GM12872 (cell line): ENCODE measurements around the gene ORAI2.

Experiments used
- CTCF ChIP-seq: IDR thresholded peaks from 3 replicates; pipeline ENCODE4 v1.5.1; 2011; ENCODE audit warnings: low read depth, mild to moderate bottlenecking, low read length, moderate library complexity; ENCODE audit not compliant: insufficient read depth

The ORAI2 gene

DNA sequence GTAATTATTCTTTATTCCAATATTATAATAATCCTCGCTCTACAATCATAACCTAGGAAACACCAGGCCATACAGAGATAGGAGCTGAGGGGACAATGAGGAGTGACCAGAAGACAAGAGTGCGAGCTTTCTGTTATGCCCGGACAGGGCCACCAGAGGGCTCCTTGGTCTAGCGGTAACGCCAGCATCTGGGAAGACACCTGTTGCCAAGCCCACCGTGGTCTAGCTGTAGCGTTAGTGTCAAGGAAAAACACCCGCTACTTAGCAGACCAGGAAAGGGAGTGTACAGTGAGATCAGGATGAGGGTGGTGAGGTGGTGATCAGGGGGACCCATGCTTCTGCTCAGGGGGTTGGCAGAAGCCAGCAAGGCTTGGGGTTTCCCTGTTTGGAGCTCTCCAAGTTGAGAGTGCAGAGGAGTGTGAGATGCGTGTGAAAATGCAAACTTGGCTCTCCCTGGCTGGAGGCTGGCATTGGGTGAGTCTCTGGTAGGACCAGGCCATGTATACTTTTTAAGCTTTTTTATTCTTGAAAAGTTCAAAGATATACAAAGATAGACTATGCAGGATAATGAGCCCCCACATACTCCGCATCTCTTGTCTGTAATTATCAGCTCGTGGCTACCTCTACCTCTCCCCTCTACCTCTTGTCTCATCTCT is 46.7 kb downstream of the ORAI2 start:
- peak; percentile 36; the same call in 2 of the 3 replicates for TF ChIP-seq CTCF
